HepG2 (cell line): ENCODE data around the gene PRPF38A. TPM values are rescaled to one million over a fixed set of nuclear protein-coding genes. Genes with fewer than 3 reads are reported as not detected.

Experiments
- GATAD1 ChIP-seq: IDR thresholded peaks from 2 replicates; pipeline ENCODE4 v1.6.1; 2016; ENCODE audit warnings: missing genetic modification reagents, missing compliant biosample characterization
- GZF1 ChIP-seq: sonication (generic); formaldehyde crosslinking; IDR thresholded peaks from 2 replicates; pipeline ENCODE4 v1.5.1; 2020; ENCODE audit warnings: mild to moderate bottlenecking, missing genetic modification reagents
- HIC2 ChIP-seq: sonication (generic); formaldehyde crosslinking; IDR thresholded peaks from 2 replicates; pipeline ENCODE4 v1.9.0; 2022; ENCODE audit warnings: low read depth, missing genetic modification reagents
- HMGXB3 ChIP-seq: sonication (generic); formaldehyde crosslinking; IDR thresholded peaks from 2 replicates; pipeline ENCODE4 v1.4.0; 2020; ENCODE audit warnings: missing genetic modification reagents, borderline replicate concordance
- KDM5A ChIP-seq: fragments of 200-600 bp; sonication (generic); IDR thresholded peaks from 2 replicates; pipeline ENCODE4 v1.7.0; 2018; ENCODE audit warnings: antibody characterized with exemption, mild to moderate bottlenecking, low read length, borderline replicate concordance
- MIER3 ChIP-seq: IDR thresholded peaks from 2 replicates; pipeline ENCODE4 v1.6.1; 2016; ENCODE audit warnings: missing compliant biosample characterization, borderline replicate concordance
- NR2F1 ChIP-seq, 2 experiments: fragments of 450-650 bp in 1 of 2; formaldehyde crosslinking in 1 of 2; IDR thresholded peaks; 2 replicates each; pipeline versions ENCODE4 v1.5.0 to v1.6.1; 2016 to 2020; ENCODE audit warnings: mild to moderate bottlenecking in 1 of 2, missing compliant biosample characterization in 1 of 2, missing genetic modification reagents in 1 of 2, moderate library complexity in 1 of 2
- POGK ChIP-seq: sonication (generic); formaldehyde crosslinking; conservative IDR thresholded peaks from 2 replicates; pipeline ENCODE4 v1.8.0; 2022; ENCODE audit warnings: mild to moderate bottlenecking, moderate library complexity, missing genetic modification reagents
- SAP130 ChIP-seq: IDR thresholded peaks from 2 replicates; pipeline ENCODE4 v1.6.1; 2016; ENCODE audit warnings: low read depth
- SMAD9 ChIP-seq: sonication (generic); formaldehyde crosslinking; IDR thresholded peaks from 2 replicates; pipeline ENCODE4 v1.5.1; 2020; ENCODE audit warnings: mild to moderate bottlenecking, missing genetic modification reagents
- ZHX2 ChIP-seq, 2 experiments: sonication (generic) in 1 of 2; formaldehyde crosslinking in 1 of 2; IDR thresholded peaks; 2 replicates each; pipeline versions ENCODE4 v1.6.1 to v1.9.0; 2014 to 2022; ENCODE audit warnings: antibody characterized with exemption in 1 of 2, borderline replicate concordance in 1 of 2, inconsistent platforms in 1 of 2, low read depth in 1 of 2, missing genetic modification reagents in 1 of 2
- ZNF343 ChIP-seq: sonication (generic); formaldehyde crosslinking; IDR thresholded peaks from 2 replicates; pipeline ENCODE4 v1.4.0; 2020; ENCODE audit warnings: mild to moderate bottlenecking, missing genetic modification reagents
- ZNF720 ChIP-seq: sonication (generic); formaldehyde crosslinking; IDR thresholded peaks from 2 replicates; pipeline ENCODE4 v1.4.0; 2020; ENCODE audit warnings: missing genetic modification reagents
- polyA plus RNA-seq, 8 experiments: library from polyadenylated mRNA; depleted of rRNA in 3 of 8; stranded (reverse) in 7 of 8; unstranded in 1 of 8; fragments of >200 nt; fragmentation: Illumina TruSeq in 4 of 8; extraction: Trizol in 4 of 8; gene quantifications; 2 replicates each; pipeline versions ENCODE4 v1.2.1 to v1.2.3, GENCODE V29; 2011 to 2016; ENCODE audit warnings: low read depth in 4 of 8, missing spikeins in 1 of 8, mixed read lengths in 1 of 8; ENCODE audit not compliant: insufficient read depth in 1 of 8
- total RNA-seq, 5 experiments: library from RNA; depleted of rRNA; stranded (reverse); fragments of >200 nt; fragmentation: Illumina TruSeq; extraction: Trizol; gene quantifications; 2 replicates each; pipeline ENCODE4 v1.2.3, GENCODE V29; 2016; ENCODE audit warnings: low read depth in 1 of 5

Gene PRPF38A
- total and polyA plus RNA-seq, 2 of the 13 experiments (the other 11 are each of a cell fraction or from before 2014, with no cell fraction given), result 18.3 to 45.5 TPM

- TF ChIP-seq ZHX2 (IDR thresholded peaks at IDR 0.05; ENCODE audit: low read depth), result peak; percentile 100
- TF ChIP-seq ZHX2 (CRISPR knock-in tag; IDR thresholded peaks at IDR 0.05; ENCODE audit: borderline replicate concordance), result no peak
- no peak for TF ChIP-seq SMAD9 (CRISPR knock-in tag)
- no peak for TF ChIP-seq HIC2 (CRISPR knock-in tag)
- no peak for TF ChIP-seq GZF1 (CRISPR knock-in tag)
- TF ChIP-seq ZNF720 (CRISPR knock-in tag), result no peak
- peak; percentile 98 for TF ChIP-seq SAP130 (CRISPR knock-in tag)
- peak; percentile 63; the same call in 1 of the 2 replicates for TF ChIP-seq MIER3
- no peak for TF ChIP-seq ZNF343 (CRISPR knock-in tag)
- TF ChIP-seq GATAD1 (CRISPR knock-in tag), result peak; percentile 96
- peak; percentile 92 for TF ChIP-seq POGK (CRISPR knock-in tag)
- peak; percentile 53; the same call in 1 of the 2 replicates for TF ChIP-seq HMGXB3 (CRISPR knock-in tag)
- no peak for TF ChIP-seq NR2F1 (CRISPR knock-in tag; IDR thresholded peaks at IDR 0.05)
- TF ChIP-seq KDM5A, result peak; percentile 91
Measured at GRCh38 chr1:52404116-52404974, at the start of gene PRPF38A, which contains the start of gene ORC1 (continued).
